Tibial nerve (tissue), 4 donors: ENCODE data around the gene RAB1B. TPM values are rescaled to one million over a fixed set of nuclear protein-coding genes. Genes with fewer than 3 reads are reported as not detected.

Experiments used
- DNase-seq, 2 donors: peaks; one replicate each; pipeline ENCODE4 v3.0.0-alpha.2; 2019; ENCODE audit warnings: low spot score in 2 of 2
- H3K27ac ChIP-seq, 4 donors: fragments of 200-600 bp; sonication (generic) in 3 of 4; one replicate each; pipeline ENCODE4 v1.5.1; 2017 to 2019; ENCODE audit warnings: mild to moderate bottlenecking in 1 of 4
- H3K27me3 ChIP-seq, 2 donors: fragments of 200-600 bp; sonication (generic) in 1 of 2; one replicate each; pipeline versions ENCODE4 v1.5.1 to v1.6.0; 2017 to 2019
- H3K36me3 ChIP-seq, 3 donors: fragments of 200-600 bp; sonication (generic); one replicate each; pipeline ENCODE4 v1.5.1; 2018 to 2019
- H3K4me1 ChIP-seq, 4 donors: fragments of 200-600 bp; sonication (generic) in 3 of 4; one replicate each; pipeline ENCODE4 v1.5.1; 2017 to 2019
- H3K4me3 ChIP-seq, 4 donors: fragments of 200-600 bp; sonication (generic) in 3 of 4; one replicate each; pipeline ENCODE4 v1.5.1; 2017 to 2019; ENCODE audit warnings: mild to moderate bottlenecking in 1 of 4, moderate library complexity in 1 of 4
- H3K9me3 ChIP-seq, 4 donors: fragments of 200-600 bp; sonication (generic) in 3 of 4; one replicate each; pipeline ENCODE4 v1.5.1; 2017 to 2019
- CTCF ChIP-seq, 5 experiments: fragments of 200-600 bp in 3 of 5; fragments of 450-650 bp in 2 of 5; sonication (generic) in 3 of 5; IDR thresholded peaks; one replicate each; pipeline ENCODE4 v1.5.1; 2016 to 2019; ENCODE audit warnings: antibody characterized with exemption in 5 of 5, mild to moderate bottlenecking in 3 of 5, moderate library complexity in 2 of 5
- EP300 ChIP-seq, 2 donors: sonication (generic); formaldehyde crosslinking; IDR thresholded peaks; one replicate each; pipeline ENCODE4 v1.6.1; 2017; ENCODE audit warnings: antibody characterized with exemption in 2 of 2, mild to moderate bottlenecking in 1 of 2
- POLR2A ChIP-seq, 2 donors: fragments of 450-650 bp; IDR thresholded peaks; one replicate each; pipeline ENCODE4 v1.6.1; 2017; ENCODE audit warnings: antibody characterized with exemption in 2 of 2, mild to moderate bottlenecking in 2 of 2, moderate library complexity in 2 of 2
- WGBS, 2 donors: methylation state at CpG; one replicate each; pipeline ENCODE4 v1.1.5; 2018; 5-methylcytosine and 5-hydroxymethylcytosine counted together
- total RNA-seq, 4 donors: library from RNA; depleted of rRNA; stranded (reverse); fragments of >200 nt; gene quantifications; one replicate each; pipeline ENCODE4 v1.1.0, GENCODE V29; 2016

The RAB1B gene
- total RNA-seq, 4 donors from 2014 or later = 76.3 to 144 (median 96.8) TPM

DNA sequence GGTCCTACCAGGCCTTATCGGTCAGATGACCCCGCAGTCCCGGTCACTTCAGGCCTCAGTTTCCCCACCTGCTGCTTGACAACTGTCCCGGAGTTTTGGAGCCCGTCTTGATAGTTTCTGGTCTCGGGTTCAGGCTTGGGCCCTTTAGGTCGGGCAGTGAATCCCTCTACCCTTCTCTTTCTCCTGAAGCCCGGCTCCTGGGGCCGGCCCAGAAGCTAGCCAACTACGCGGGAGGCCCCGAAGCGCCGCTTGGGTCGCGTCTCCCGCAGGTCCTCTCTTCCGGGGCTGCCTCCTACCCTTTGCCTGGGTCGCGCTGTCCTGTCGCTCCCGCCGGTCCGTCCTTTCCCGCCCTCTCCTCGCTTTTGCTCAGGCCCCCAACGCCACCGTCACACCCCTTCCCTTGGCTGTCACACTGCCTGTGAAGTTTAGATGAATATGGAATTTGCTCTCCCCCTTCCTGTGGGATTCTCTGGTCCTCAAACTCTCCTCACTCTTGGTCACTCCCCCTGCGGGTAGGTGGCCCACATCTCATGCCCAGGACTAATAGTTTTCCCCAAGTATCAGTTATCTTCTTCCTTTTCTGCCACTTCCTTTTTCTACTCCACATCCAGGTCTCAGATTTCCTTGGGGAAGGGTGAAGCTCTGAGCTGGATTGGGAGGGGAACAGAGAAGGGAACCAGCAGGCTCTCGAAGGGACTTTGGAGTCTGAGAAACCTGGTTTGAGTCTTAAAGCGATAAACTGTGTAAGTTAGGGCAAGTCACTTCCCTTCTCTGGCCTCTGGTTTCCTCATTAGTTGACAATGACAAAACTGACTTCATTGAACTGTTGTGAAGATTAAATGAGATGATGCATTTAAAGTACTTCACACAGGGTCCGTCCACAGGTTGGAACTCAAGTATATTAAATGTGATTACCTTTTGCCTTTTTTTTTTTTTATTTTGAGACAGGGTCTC is 790 bp downstream of the RAB1B start:
- peak overlapping the region; percentile 87 to 99 (median 95) for H3K27ac ChIP-seq
- H3K4me3 ChIP-seq = peak overlapping the region; percentile 67 to 95 (median 80)
- DNase-seq = no peak
- H3K36me3 ChIP-seq = peaks cover 9 to 52% (median 12%) of the 10 kb centered on the region in 3 donors
- TF ChIP-seq CTCF (IDR thresholded peaks at IDR 0.05) = no peak
- TF ChIP-seq POLR2A (IDR thresholded peaks at IDR 0.05) = no peak
- TF ChIP-seq EP300 (IDR thresholded peaks at IDR 0.05) = no peak
- no peaks in the 10 kb centered on the region for H3K27me3 ChIP-seq
- no peaks in the 10 kb centered on the region for H3K9me3 ChIP-seq
- peaks cover 0 to 37% (median 15%) of the 10 kb centered on the region in 4 donors for H3K4me1 ChIP-seq
- 3% methylated on average over 27 to 29 of the region's 32 CpGs for WGBS, 2 donors

- Histone ChIP-seq H3K36me3 (peaks cover 9 to 57% (median 12%) of the 10 kb centered on the region in 3 donors), H3K9me3 (no peaks in the 10 kb centered on the region), H3K4me3 (no peak overlapping the region), H3K27me3 (no peaks in the 10 kb centered on the region), H3K4me1 (peaks cover 0 to 27% (median 13%) of the 10 kb centered on the region in 4 donors), H3K27ac (no peak overlapping the region)
- no peak for TF ChIP-seq CTCF (IDR thresholded peaks at IDR 0.05)
- TF ChIP-seq POLR2A (IDR thresholded peaks at IDR 0.05) = no peak
- no peak for TF ChIP-seq EP300 (IDR thresholded peaks at IDR 0.05)
- WGBS, 2 donors = 86 to 90% methylated on average over 7 of the region's 7 CpGs
- DNase-seq = no peak
These were observed 3.4 kb downstream of the RAB1B start for GRCh38 chr11:66271816-66272215.

- TF ChIP-seq POLR2A (IDR thresholded peaks at IDR 0.05) = no peak
- TF ChIP-seq CTCF (IDR thresholded peaks at IDR 0.05) = no peak
- TF ChIP-seq EP300 (IDR thresholded peaks at IDR 0.05) = no peak
- DNase-seq = no peak
- H3K36me3 ChIP-seq = peaks cover 9 to 60% (median 12%) of the 10 kb centered on the region in 3 donors
- H3K4me3 ChIP-seq = no peak overlapping the region
- H3K9me3 ChIP-seq = no peaks in the 10 kb centered on the region
- H3K4me1 ChIP-seq = peaks cover 0 to 29% (median 13%) of the 10 kb centered on the region in 4 donors
- WGBS, 2 donors = 90 to 91% methylated on average over 2 of the region's 2 CpGs
- H3K27me3 ChIP-seq = no peaks in the 10 kb centered on the region
- no peak overlapping the region for H3K27ac ChIP-seq
These were observed 4.2 kb downstream of the RAB1B start for GRCh38 chr11:66272596-66272995.

DNA sequence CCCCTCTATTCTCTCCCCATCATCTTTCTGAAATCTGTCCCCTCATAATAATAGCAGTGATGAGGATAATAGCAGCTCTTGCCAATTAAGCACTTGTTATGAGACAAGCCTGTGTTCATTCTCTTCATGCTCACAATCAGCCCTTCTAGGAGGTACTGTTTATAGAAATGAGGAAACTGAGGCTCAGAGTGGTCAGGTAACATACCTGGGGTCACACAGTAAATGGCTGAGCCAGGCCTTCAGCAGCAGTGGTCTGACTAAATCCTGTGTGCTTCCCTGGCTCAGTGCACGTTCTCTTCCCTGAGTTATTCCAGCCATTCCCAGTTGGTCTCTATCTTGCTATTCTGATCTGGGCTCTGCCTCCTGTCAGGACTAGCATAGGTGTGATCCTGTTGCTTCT is 5.8 kb downstream of the RAB1B start:
- H3K9me3 ChIP-seq = no peaks in the 10 kb centered on the region
- peaks cover 0 to 37% (median 20%) of the 10 kb centered on the region in 4 donors for H3K4me1 ChIP-seq
- H3K27ac ChIP-seq = no peak overlapping the region
- peaks cover 0 to 1% of the 10 kb centered on the region in 2 donors for H3K27me3 ChIP-seq
- no peak for DNase-seq
- no peak overlapping the region for H3K4me3 ChIP-seq
- peaks cover 9 to 60% (median 12%) of the 10 kb centered on the region in 3 donors for H3K36me3 ChIP-seq
- WGBS, 2 donors = 33 to 67% methylated on average over 1 of the region's 1 CpG
- TF ChIP-seq CTCF (IDR thresholded peaks at IDR 0.05) = no peak
- TF ChIP-seq EP300 (IDR thresholded peaks at IDR 0.05) = no peak
- no peak for TF ChIP-seq POLR2A (IDR thresholded peaks at IDR 0.05)

GRCh38 chr11:66275396-66275795 is 7.0 kb downstream of the RAB1B start:
- WGBS, 2 donors = 88 to 90% methylated on average over 8 of the region's 8 CpGs
- no peaks in the 10 kb centered on the region for H3K9me3 ChIP-seq
- peaks cover 0 to 26% (median 13%) of the 10 kb centered on the region in 4 donors for H3K4me1 ChIP-seq
- no peak overlapping the region for H3K27ac ChIP-seq
- H3K36me3 ChIP-seq = peaks cover 9 to 58% (median 12%) of the 10 kb centered on the region in 3 donors
- peaks cover 0 to 3% of the 10 kb centered on the region in 2 donors for H3K27me3 ChIP-seq
- H3K4me3 ChIP-seq = no peak overlapping the region
- DNase-seq = no peak
- no peak for TF ChIP-seq EP300 (IDR thresholded peaks at IDR 0.05)
- no peak for TF ChIP-seq CTCF (IDR thresholded peaks at IDR 0.05)
- no peak for TF ChIP-seq POLR2A (IDR thresholded peaks at IDR 0.05)
